GM12875 (cell line): ENCODE results near the gene KRTAP10-6.
"Not testable (repeated sequence)": the region's sequence is repeated elsewhere in the genome, so short reads cannot be mapped to it uniquely, and the experiment has no call there.

ENCODE experiments used
- H3K4me3 ChIP-seq: one replicate; pipeline ENCODE4 v1.5.1; 2011; ENCODE audit warnings: low read depth, low read length, control low read depth
- TF ChIP-seq, protein P1 (sequence below): IDR thresholded peaks from 2 replicates; pipeline ENCODE4 v1.5.1; 2011; ENCODE audit warnings: low read depth, mild to moderate bottlenecking, control low read depth, inconsistent platforms, low read length, moderate library complexity, borderline replicate concordance; ENCODE audit not compliant: insufficient read depth

KRTAP10-6 gene

DNA sequence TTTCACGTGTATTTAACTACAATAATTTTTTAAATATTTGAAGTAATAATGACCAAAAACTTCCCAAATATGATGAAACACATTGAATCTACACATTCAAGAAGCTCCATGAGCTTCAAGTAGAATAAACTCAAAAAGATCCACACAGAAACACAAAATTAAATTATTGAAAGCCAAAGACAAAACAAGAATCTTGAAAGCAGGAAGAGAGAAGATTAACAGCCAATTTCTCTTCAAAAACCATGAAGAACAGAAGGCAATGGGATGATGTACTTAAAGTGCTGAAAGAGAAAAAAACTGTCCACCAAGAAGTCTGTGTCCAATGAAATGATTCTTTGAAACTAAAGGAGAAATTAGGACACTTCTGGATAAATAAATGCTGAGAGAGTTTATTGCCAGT is 39.8 kb upstream of the KRTAP10-6 start:
- H3K4me3 ChIP-seq, result no peak overlapping the region
- TF ChIP-seq, protein P1, sequence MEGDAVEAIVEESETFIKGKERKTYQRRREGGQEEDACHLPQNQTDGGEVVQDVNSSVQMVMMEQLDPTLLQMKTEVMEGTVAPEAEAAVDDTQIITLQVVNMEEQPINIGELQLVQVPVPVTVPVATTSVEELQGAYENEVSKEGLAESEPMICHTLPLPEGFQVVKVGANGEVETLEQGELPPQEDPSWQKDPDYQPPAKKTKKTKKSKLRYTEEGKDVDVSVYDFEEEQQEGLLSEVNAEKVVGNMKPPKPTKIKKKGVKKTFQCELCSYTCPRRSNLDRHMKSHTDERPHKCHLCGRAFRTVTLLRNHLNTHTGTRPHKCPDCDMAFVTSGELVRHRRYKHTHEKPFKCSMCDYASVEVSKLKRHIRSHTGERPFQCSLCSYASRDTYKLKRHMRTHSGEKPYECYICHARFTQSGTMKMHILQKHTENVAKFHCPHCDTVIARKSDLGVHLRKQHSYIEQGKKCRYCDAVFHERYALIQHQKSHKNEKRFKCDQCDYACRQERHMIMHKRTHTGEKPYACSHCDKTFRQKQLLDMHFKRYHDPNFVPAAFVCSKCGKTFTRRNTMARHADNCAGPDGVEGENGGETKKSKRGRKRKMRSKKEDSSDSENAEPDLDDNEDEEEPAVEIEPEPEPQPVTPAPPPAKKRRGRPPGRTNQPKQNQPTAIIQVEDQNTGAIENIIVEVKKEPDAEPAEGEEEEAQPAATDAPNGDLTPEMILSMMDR, result no peak

DNA sequence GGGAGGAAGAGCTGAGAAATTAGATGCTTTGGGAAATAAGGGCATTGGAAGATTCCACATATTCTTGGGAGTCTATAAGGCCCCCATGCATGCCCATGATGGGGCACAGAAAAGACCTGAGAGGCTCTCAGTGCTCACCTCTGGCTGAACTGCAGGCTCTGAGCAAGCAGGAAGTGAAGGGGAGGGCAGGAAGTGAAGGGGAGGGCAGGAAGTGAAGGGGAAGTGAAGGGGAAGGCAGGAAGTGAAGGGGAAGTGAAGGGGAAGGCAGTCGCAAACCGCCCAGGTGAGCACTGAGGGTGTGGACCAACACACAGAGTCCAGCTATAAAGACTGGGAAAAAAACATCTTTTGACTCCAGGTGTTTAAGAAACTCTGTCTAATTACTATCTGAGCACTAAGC is 38.1 kb upstream of the KRTAP10-6 start:
- TF ChIP-seq, protein P1, result no peak

DNA sequence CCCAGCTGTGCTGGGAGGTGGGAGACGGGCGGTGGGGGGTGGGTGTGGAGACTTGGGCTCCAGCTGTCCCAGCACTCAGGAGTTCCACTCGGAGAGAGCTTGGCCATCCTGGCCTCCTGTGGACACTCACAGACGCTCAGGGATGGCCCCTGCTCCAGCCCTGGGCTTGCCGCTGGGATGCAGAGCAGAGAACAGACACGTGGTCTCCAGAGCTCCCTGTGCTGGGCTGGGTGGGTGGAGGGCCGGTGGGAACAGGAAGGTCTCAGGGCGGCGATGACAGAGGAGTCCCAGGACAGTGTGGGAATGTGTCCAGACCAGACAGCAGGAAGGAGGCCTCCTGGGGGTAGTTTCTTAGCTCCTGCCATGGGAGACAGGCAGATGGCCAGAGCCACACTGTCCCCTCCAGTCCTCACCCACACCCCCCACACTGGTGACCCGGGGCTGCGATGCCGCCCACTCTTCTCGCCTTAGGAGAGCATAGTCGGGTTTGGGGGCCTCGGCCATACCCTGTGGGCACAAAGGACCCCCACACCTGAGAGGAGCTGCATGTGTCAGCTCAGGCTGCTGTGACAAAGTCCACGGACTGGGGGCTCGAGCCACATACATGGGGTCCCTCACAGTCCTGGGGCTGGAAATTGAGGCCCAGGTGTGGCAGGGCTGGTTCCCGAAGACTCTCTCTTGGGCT is 36.5 kb upstream of the KRTAP10-6 start:
- TF ChIP-seq, protein P1, result no peak
- H3K4me3 ChIP-seq, result no peak overlapping the region

More for the DNA sequence above, 38.1 kb upstream of the KRTAP10-6 start:
- H3K4me3 ChIP-seq, result no peak overlapping the region

DNA sequence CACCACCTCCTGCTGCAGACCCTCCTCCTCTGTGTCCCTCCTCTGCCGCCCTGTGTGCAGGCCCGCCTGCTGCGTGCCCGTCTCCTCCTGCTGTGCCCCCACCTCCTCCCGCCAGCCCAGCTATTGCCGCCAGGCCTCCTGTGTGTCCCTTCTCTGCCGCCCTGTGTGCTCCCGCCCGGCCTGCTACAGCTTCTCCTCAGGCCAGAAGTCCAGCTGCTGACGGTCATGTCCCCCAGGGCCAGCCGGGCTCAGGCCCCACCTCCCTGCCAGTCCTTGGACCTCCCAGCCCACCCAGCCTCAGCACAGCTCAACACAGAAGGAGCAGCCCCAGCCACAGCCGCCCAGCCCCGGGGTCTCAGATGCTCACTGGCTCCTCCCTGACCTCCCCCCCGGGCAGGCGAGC is 35.5 kb upstream of the KRTAP10-6 start:
- H3K4me3 ChIP-seq, result not testable (repeated sequence)

DNA sequence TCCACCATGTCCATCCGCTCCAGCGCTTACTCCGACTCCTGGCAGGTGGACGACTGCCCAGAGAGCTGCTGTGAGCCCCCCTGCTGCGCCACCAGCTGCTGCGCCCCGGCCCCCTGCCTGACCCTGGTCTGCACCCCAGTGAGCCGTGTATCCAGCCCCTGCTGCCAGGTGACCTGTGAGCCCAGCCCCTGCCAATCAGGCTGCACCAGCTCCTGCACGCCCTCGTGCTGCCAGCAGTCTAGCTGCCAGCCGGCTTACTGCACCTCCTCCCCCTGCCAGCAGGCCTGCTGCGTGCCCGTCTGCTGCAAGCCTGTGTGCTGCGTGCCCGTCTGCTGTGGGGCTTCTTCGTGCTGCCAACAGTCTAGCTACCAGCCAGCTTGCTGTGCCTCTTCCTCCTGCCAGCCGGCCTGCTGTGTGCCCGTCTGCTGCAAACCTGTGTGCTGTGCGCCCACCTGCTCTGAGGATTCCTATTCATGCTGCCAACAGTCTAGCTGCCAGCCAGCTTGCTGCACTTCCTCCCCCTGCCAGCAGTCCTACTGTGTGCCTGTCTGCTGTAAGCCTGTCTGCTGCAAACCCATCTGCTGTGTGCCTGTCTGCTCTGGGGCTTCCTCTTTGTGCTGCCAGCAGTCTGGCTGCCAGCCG is 35.0 kb upstream of the KRTAP10-6 start:
- H3K4me3 ChIP-seq, result not testable (repeated sequence)

DNA sequence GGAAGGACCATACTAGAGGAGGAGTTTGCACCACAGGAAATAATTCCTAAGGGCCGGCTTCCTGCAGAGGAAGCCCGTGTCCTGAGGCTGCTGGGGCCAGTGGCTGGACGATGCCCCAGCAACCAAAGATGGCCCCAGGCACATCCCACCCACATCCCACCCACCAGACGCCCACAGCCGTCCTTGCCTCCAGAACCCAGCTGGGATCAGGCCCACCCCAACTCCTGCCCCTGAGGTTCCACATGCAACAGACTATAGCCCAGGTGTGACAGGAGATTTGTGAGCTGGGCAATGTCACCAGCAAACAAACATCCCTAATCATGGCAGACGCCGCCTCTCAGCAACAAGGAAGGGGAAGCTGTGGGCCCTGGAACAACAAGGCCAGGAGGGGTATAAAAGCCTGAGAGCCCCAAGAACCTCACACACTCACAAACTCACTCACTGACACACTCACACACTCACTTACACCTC is 34.4 kb upstream of the KRTAP10-6 start, which contains the start of gene KRTAP10-9:
TSS of gene KRTAP10-9 (plus strand) at position 421 of the 471 bp plus-strand sequence. CDS start 79 bp downstream, outside the sequence.
- H3K4me3 ChIP-seq, result no peak within 1 kb of the TSS
- TF ChIP-seq, protein P1, result no peak

DNA sequence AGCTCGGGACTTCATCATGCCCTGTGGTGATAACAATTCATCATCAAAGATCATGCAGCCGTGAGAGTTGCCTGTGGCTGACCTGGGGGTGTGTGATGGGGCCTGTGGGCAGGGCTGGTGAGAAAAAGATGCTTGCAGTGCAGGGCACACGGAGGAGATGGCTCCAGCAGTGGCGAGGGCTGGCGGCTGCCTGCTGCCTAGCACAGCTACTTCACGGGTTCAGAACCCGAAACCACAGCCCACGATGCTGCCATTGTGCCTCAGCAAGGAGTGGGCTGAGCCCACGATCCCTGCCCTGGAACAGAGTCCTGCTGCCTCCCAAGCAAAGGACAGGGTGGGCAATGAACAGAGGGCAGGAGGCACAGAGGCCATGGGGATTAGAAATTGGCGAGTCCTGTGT is 34.0 kb upstream of the KRTAP10-6 start:
- no peak overlapping the region for H3K4me3 ChIP-seq
- TF ChIP-seq, protein P1, result no peak

DNA sequence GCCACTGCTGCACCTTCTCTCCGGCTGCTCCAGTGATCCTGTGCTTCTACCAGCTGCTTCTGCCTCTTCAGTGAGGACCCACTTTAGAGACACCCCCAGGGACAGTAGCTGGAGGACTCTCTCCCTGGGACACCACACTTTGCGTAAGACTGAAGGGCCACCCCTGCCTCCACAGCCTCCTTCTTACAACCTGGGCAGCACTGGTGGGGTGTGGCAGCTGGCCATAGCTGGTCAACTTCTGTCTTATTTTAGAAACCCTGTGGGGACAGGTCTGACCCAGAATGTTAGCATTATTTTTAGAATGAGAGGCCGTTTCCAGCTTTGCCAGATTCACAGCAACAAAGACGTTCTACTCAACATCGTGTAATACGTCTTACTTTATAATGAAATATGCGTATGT is 33.5 kb upstream of the KRTAP10-6 start:
- H3K4me3 ChIP-seq, result no peak overlapping the region
- TF ChIP-seq, protein P1, result no peak
